ENCODE measurements around the gene TP73.

TP73 gene

GRCh38 chr1:3733883-3734589 is 81.7 kb downstream of the TP73 start:
- TF ChIP-seq CTCF (IDR thresholded peaks at IDR 0.05; ENCODE audit: low read depth, low read length, missing control alignments): no peak
- DNase-seq (ENCODE audit: low read depth): no peak

GRCh38 chr1:3734602-3735001 is 82.3 kb downstream of the TP73 start:
- TF ChIP-seq CTCF (IDR thresholded peaks at IDR 0.05; ENCODE audit: low read depth, low read length, missing control alignments): no peak
- DNase-seq (ENCODE audit: low read depth): no peak

More at GRCh38 chr1:3733883-3734589, 81.7 kb downstream of the TP73 start:
- no peak overlapping the region for H3K4me3 ChIP-seq (ENCODE audit: low read depth, low read length)

GRCh38 chr1:3735027-3735681 is 82.8 kb downstream of the TP73 start:
- no peak for TF ChIP-seq CTCF (IDR thresholded peaks at IDR 0.05; ENCODE audit: low read depth, low read length, missing control alignments)
- no peak for DNase-seq (ENCODE audit: low read depth)
- H3K4me3 ChIP-seq (ENCODE audit: low read depth, low read length): no peak overlapping the region

More at GRCh38 chr1:3734602-3735001, 82.3 kb downstream of the TP73 start:
- no peak overlapping the region for H3K4me3 ChIP-seq (ENCODE audit: low read depth, low read length)

- H3K4me3 ChIP-seq (ENCODE audit: low read depth, low read length): no peak overlapping the region
- TF ChIP-seq CTCF (IDR thresholded peaks at IDR 0.05; ENCODE audit: low read depth, low read length, missing control alignments): no peak
- no peak for DNase-seq (ENCODE audit: low read depth)
These were observed 83.4 kb downstream of the TP73 start for GRCh38 chr1:3735688-3736087.

- no peak for DNase-seq (ENCODE audit: low read depth)
- no peak for TF ChIP-seq CTCF (IDR thresholded peaks at IDR 0.05; ENCODE audit: low read depth, low read length, missing control alignments)
- no peak overlapping the region for H3K4me3 ChIP-seq (ENCODE audit: low read depth, low read length)
These were observed 83.8 kb downstream of the TP73 start for GRCh38 chr1:3736131-3736561.

GRCh38 chr1:3736708-3737107 is 84.4 kb downstream of the TP73 start:
- H3K4me3 ChIP-seq (ENCODE audit: low read depth, low read length): no peak overlapping the region
- no peak for DNase-seq (ENCODE audit: low read depth)
- TF ChIP-seq CTCF (IDR thresholded peaks at IDR 0.05; ENCODE audit: low read depth, low read length, missing control alignments): no peak

Measured in GM12864 (cell line).